Ovary (tissue), 3 donors: ENCODE data around the gene ZSCAN20.

ENCODE experiments used
- EP300 ChIP-seq: sonication (generic); formaldehyde crosslinking; IDR thresholded peaks from one replicate; pipeline ENCODE4 v1.6.1; 2017; ENCODE audit warnings: antibody characterized with exemption
- POLR2A ChIP-seq: fragments of 450-650 bp; IDR thresholded peaks from one replicate; pipeline ENCODE4 v1.6.1; 2017; ENCODE audit warnings: antibody characterized with exemption, mild to moderate bottlenecking, moderate library complexity
- TF ChIP-seq, protein P1 (sequence below), 3 donors: fragments of 450-650 bp in 2 of 3; fragments of 200-600 bp in 1 of 3; IDR thresholded peaks; one replicate each; pipeline versions ENCODE4 v1.5.1 to v1.8.0; 2016 to 2022; ENCODE audit warnings: antibody characterized with exemption in 3 of 3, mild to moderate bottlenecking in 1 of 3
- donor health status: DM: no; HTN: no; CAD: no.

- TF ChIP-seq POLR2A (no peak), EP300 (no peak)
- TF ChIP-seq, protein P1, sequence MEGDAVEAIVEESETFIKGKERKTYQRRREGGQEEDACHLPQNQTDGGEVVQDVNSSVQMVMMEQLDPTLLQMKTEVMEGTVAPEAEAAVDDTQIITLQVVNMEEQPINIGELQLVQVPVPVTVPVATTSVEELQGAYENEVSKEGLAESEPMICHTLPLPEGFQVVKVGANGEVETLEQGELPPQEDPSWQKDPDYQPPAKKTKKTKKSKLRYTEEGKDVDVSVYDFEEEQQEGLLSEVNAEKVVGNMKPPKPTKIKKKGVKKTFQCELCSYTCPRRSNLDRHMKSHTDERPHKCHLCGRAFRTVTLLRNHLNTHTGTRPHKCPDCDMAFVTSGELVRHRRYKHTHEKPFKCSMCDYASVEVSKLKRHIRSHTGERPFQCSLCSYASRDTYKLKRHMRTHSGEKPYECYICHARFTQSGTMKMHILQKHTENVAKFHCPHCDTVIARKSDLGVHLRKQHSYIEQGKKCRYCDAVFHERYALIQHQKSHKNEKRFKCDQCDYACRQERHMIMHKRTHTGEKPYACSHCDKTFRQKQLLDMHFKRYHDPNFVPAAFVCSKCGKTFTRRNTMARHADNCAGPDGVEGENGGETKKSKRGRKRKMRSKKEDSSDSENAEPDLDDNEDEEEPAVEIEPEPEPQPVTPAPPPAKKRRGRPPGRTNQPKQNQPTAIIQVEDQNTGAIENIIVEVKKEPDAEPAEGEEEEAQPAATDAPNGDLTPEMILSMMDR (IDR thresholded peaks at IDR 0.05) = no peak
Observed at GRCh38 chr1:33501309-33501708, 28.9 kb downstream of the ZSCAN20 start.
